K562 (cell line): ENCODE measurements around the gene MOSPD3. TPM values are rescaled to one million over a fixed set of nuclear protein-coding genes. Genes with fewer than 3 reads are reported as not detected.

ENCODE experiments used
- ATAC-seq: fragments of 200-7000 bp; cut with Tn5 transposase; 3 replicates; pipeline ENCODE4 v1.9.1; 2020; ENCODE audit warnings: moderate library complexity
- BruUV-seq: library from RNA; stranded (reverse); fragments of 400-500 nt; replicated peaks from 2 replicates; lab custom pipeline; 2021; lab: Mats Ljungman, UMichigan
- CTCF ChIA-PET: fragments of 300-600 bp; formaldehyde crosslinking; extraction: SDS; loops from one replicate; lab custom pipeline; 2021; ENCODE audit warnings: low intra/inter-chr PET ratio; lab: Yijun Ruan, JAX
- POLR2A ChIA-PET: fragments of 300-600, 350-650 bp; sonication (Branson Sonifier 250); formaldehyde crosslinking; extraction: SDS; loops from one replicate; lab custom pipeline; 2021; ENCODE audit warnings: antibody characterized with exemption, inconsistent platforms; lab: Yijun Ruan, JAX
- DNase-seq, 4 experiments: peaks; one replicate each; pipeline versions ENCODE4 v3.0.0 to v3.0.0-alpha.2; 2011 to 2018; ENCODE audit warnings: low spot score in 3 of 4, mixed read lengths in 3 of 4; ENCODE audit errors: extremely low read depth in 1 of 4
- FAIRE-seq: peaks from 2 replicates; lab custom pipeline; 2011; peaks lifted over from hg19 to GRCh38; lab: Jason Lieb, UNC
- H2AFZ ChIP-seq: 2 replicates; pipeline ENCODE4 v1.6.0; 2011; ENCODE audit warnings: low read depth, low read length, control low read depth, inconsistent platforms
- H3K27ac ChIP-seq: fragments of 200-600 bp; 3 replicates; pipeline ENCODE4 v1.8.0; 2011; ENCODE audit warnings: low read depth, mild to moderate bottlenecking, control low read depth, inconsistent platforms, low read length, moderate library complexity, mixed read lengths; ENCODE audit errors: extremely low read depth
- H3K27me3 ChIP-seq, 2 experiments: fragments of 300-600 bp in 1 of 2; 2 replicates in 1 of 2; 3 replicates in 1 of 2; pipeline versions ENCODE4 v1.6.0 to v1.8.0; 2011; ENCODE audit warnings: inconsistent platforms in 2 of 2, low read length in 2 of 2, mild to moderate bottlenecking in 1 of 2, mixed read lengths in 1 of 2, moderate library complexity in 1 of 2; ENCODE audit not compliant: control insufficient read depth in 2 of 2, insufficient read depth in 2 of 2
- H3K36me3 ChIP-seq: fragments of 300-600 bp; 3 replicates; pipeline ENCODE4 v1.8.0; 2011; ENCODE audit warnings: mild to moderate bottlenecking, low read length, inconsistent platforms; ENCODE audit not compliant: control insufficient read depth, insufficient read depth
- H3K4me1 ChIP-seq, 2 experiments: fragments of 200-600 bp in 1 of 2; replicated peaks in 1 of 2; 2 replicates in 1 of 2; 3 replicates in 1 of 2; pipeline versions ENCODE4 v1.5.1 to v1.8.0; 2011; ENCODE audit warnings: inconsistent platforms in 2 of 2, low read length in 2 of 2, mild to moderate bottlenecking in 1 of 2, mixed read lengths in 1 of 2, moderate library complexity in 1 of 2; ENCODE audit not compliant: control insufficient read depth in 2 of 2, insufficient read depth in 2 of 2
- H3K4me2 ChIP-seq: 2 replicates; pipeline ENCODE4 v1.6.1; 2011; ENCODE audit warnings: low read length, control low read depth, inconsistent platforms, mixed read lengths; ENCODE audit not compliant: insufficient read depth
- H3K4me3 ChIP-seq: fragments of 200-600 bp; sonication (generic), shearing (Covaris generic); 2 replicates; pipeline ENCODE4 v1.5.1; 2016; ENCODE audit warnings: control low read depth, inconsistent platforms
- H3K79me2 ChIP-seq: fragments of 200-600 bp; 3 replicates; pipeline ENCODE4 v1.8.0; 2011; ENCODE audit warnings: low read length, inconsistent platforms; ENCODE audit not compliant: control insufficient read depth, insufficient read depth
- H3K9ac ChIP-seq, 2 experiments: 2 replicates each; pipeline versions ENCODE4 v1.6.0 to v1.6.1; 2011; ENCODE audit warnings: low read depth in 2 of 2, low read length in 2 of 2, control low read depth in 1 of 2, inconsistent platforms in 1 of 2, mild to moderate bottlenecking in 1 of 2, mixed read lengths in 1 of 2; ENCODE audit not compliant: insufficient read depth in 1 of 2
- H3K9me1 ChIP-seq: one replicate; pipeline ENCODE4 v1.6.0; 2011; ENCODE audit warnings: inconsistent platforms, mild to moderate bottlenecking, low read length, moderate library complexity; ENCODE audit not compliant: control insufficient read depth, insufficient read depth
- H3K9me3 ChIP-seq: replicated peaks from 2 replicates; pipeline ENCODE4 v1.5.1; 2011; ENCODE audit warnings: low read depth, low read length, inconsistent platforms; ENCODE audit not compliant: control insufficient read depth, insufficient read depth
- H4K20me1 ChIP-seq: replicated peaks from 2 replicates; pipeline ENCODE4 v1.6.1; 2011; ENCODE audit warnings: low read length, inconsistent platforms, mixed read lengths; ENCODE audit not compliant: control insufficient read depth, insufficient read depth
- SLC30A9 ChIP-seq: fragments of 250-450 bp; sonication (Bioruptor Pico); IDR thresholded peaks from 2 replicates; pipeline ENCODE4 v1.8.0; 2022; ENCODE audit warnings: mild to moderate bottlenecking, moderate library complexity
- SUPT5H ChIP-seq: fragments of 450-650 bp; IDR thresholded peaks from 2 replicates; pipeline ENCODE4 v1.6.1; 2016
- WGBS: fragments of 100-300 bp; shearing (Covaris generic); methylation state at CpG from one replicate; pipeline ENCODE4 v1.1.6; 2016; ENCODE audit warnings: low coverage, mixed read lengths; ENCODE audit not compliant: insufficient coverage; ENCODE audit errors: missing lambda C conversion rate; 5-methylcytosine and 5-hydroxymethylcytosine counted together
- in situ Hi-C: fragments of 300-500 bp; cut with MboI; formaldehyde crosslinking; loops from 4 replicates; pipeline ENCODE4 v1.15.0; 2018; ENCODE audit warnings: inconsistent platforms, mixed read lengths
- intact Hi-C: fragments of 100-400 bp; cut with micrococcal nuclease; formaldehyde crosslinking; loops from 2 replicates; pipeline ENCODE4 v1.14.2; 2022
- polyA plus RNA-seq, 8 experiments: library from polyadenylated mRNA; depleted of rRNA in 4 of 8; stranded (reverse) in 5 of 8; unstranded in 3 of 8; fragments of >200 nt; fragmentation: Nextera tagmentation in 2 of 8; fragmentation: Illumina TruSeq in 1 of 8; extraction: Ambion mirVana in 2 of 8; extraction: Trizol in 1 of 8; gene quantifications; 2 replicates each; pipeline versions ENCODE4 v1.2.1 to v1.2.3, GENCODE V29; 2011 to 2014; ENCODE audit warnings: inconsistent platforms in 1 of 8, missing spikeins in 1 of 8
- total RNA-seq, 7 experiments: library from RNA; depleted of rRNA in 6 of 7; stranded (reverse); fragments of >200 nt in 6 of 7; fragmentation: Illumina TruSeq in 2 of 7; extraction: Trizol in 2 of 7; gene quantifications; 2 replicates each; pipeline versions ENCODE4 v1.2.1 to v1.2.3, GENCODE V29; 2011 to 2021; ENCODE audit warnings: low replicate concordance in 1 of 7
- TF ChIP-seq, protein P1 (sequence below): fragments of 450-650 bp; formaldehyde crosslinking; IDR thresholded peaks from 2 replicates; pipeline ENCODE4 v1.4.0; 2022; ENCODE audit warnings: missing genetic modification characterization

MOSPD3 gene
- total and polyA plus RNA-seq, 9 of the 15 experiments (the other 6 are each of a cell fraction or from before 2014, with no cell fraction given), result 1.4 to 32.1 (median 7.3) TPM

DNA sequence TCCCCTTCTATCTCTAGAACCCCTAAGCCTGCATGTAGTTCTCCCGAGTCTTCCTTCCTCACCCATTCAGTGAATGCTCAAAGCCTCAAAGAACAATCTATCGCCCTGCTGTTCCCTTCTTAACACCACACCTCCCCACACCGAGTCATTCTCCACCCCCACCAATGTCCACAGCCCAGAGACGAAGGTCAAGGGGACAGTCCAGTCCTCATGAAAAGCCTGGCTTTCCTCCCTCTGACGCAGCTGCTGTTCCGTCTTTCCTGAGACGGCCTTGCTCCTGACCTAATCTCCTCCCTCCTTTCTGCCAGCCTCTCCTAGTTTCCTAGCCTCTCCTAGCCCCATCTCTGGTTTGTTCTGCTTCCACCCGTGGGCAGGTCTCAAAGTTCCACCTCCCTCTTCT lies 9.2 kb downstream of the MOSPD3 start:
- H3K79me2 ChIP-seq, result peaks cover 6% of the 10 kb centered on the region; the same call in 2 of the 3 replicates
- no peak; the same call in 2 of the 3 replicates for ATAC-seq
- in situ Hi-C loops, result no loop called here
- CTCF ChIA-PET, result no interaction called here
- peak overlapping the region in 1 of 2 experiments; percentile 2; a peak in 1 of 4 replicates for H3K9ac ChIP-seq
- H3K4me3 ChIP-seq, result no peak overlapping the region
- no peak for DNase-seq
- H3K9me3 ChIP-seq, result no peaks in the 10 kb centered on the region
- no peak for FAIRE-seq
- TF ChIP-seq SUPT5H (peak; percentile 36; the same call in 1 of the 2 replicates), SLC30A9 (CRISPR knock-in tag) (no peak)
- TF ChIP-seq, protein P1, sequence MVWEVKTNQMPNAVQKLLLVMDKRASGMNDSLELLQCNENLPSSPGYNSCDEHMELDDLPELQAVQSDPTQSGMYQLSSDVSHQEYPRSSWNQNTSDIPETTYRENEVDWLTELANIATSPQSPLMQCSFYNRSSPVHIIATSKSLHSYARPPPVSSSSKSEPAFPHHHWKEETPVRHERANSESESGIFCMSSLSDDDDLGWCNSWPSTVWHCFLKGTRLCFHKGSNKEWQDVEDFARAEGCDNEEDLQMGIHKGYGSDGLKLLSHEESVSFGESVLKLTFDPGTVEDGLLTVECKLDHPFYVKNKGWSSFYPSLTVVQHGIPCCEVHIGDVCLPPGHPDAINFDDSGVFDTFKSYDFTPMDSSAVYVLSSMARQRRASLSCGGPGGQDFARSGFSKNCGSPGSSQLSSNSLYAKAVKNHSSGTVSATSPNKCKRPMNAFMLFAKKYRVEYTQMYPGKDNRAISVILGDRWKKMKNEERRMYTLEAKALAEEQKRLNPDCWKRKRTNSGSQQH (CRISPR knock-in tag), result 0 out of 2 replicates have a peak, but pooled peaks have one; percentile 36
- H3K9me1 ChIP-seq, result no peaks in the 10 kb centered on the region
- H3K4me2 ChIP-seq, result no peak overlapping the region
- POLR2A ChIA-PET, result interaction anchor here (0.6 to 7.0 kb wide), 2 partner anchors 7 to 178 kb away, joined by 3 to 54 read pairs; partner anchors contain the start of gene MOSPD3
- H3K27me3 ChIP-seq, result no peaks in the 10 kb centered on the region
- no TSS peak for BruUV-seq
- 69% methylated on average over 8 of the region's 8 CpGs for WGBS
- H2AFZ ChIP-seq, result no peak overlapping the region
- H3K4me1 ChIP-seq, result peaks cover 10 to 24% of the 10 kb centered on the region in 2 experiments; a peak in 4 of 5 replicates
- no peaks in the 10 kb centered on the region for H4K20me1 ChIP-seq
- H3K36me3 ChIP-seq, result peaks cover 35% of the 10 kb centered on the region
- intact Hi-C loops, result no loop called here
- H3K27ac ChIP-seq, result no peak overlapping the region; the same call in 2 of the 3 replicates
